Jurkat, Clone E6-1 (cell line): ENCODE results near the gene LSS.

Experiments
- DNase-seq: peaks from one replicate; pipeline ENCODE4 v3.0.0-alpha.2; 2011; ENCODE audit warnings: low read depth, low spot score
- H3K4me3 ChIP-seq: 2 replicates; pipeline ENCODE4 v1.5.1; 2011; ENCODE audit warnings: mild to moderate bottlenecking, low read length, control low read depth, moderate library complexity

The LSS gene

GRCh38 chr21:46159841-46160656 is 68.5 kb downstream of the LSS start:
- DNase-seq = no peak
- no peak overlapping the region for H3K4me3 ChIP-seq

DNA sequence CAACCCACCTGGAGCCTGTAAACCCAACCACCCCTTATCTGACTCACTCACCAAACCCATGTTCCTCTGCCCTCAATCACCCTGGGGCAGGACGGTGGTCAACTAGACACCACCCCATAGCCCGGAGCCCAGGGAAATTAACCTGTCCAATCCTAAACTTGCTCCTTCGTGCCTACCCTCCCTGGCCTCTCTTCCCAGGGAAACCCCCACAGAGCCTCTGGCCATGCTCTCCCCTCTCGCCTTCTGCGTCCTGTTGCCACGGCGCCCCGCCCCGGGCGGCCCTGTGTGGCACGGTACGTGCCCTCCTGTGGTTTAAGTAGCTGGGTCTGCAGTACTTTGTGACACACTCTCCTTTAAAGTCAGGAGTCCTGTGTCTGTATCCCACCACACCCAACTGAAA is 69.2 kb downstream of the LSS start:
- DNase-seq = no peak
- H3K4me3 ChIP-seq = no peak overlapping the region

GRCh38 chr21:46158666-46159300 is 69.8 kb downstream of the LSS start:
- H3K4me3 ChIP-seq = no peak overlapping the region
- no peak for DNase-seq

- no peak for DNase-seq
- H3K4me3 ChIP-seq = no peak overlapping the region
Measured at GRCh38 chr21:46157987-46158451, 70.6 kb downstream of the LSS start.

DNA sequence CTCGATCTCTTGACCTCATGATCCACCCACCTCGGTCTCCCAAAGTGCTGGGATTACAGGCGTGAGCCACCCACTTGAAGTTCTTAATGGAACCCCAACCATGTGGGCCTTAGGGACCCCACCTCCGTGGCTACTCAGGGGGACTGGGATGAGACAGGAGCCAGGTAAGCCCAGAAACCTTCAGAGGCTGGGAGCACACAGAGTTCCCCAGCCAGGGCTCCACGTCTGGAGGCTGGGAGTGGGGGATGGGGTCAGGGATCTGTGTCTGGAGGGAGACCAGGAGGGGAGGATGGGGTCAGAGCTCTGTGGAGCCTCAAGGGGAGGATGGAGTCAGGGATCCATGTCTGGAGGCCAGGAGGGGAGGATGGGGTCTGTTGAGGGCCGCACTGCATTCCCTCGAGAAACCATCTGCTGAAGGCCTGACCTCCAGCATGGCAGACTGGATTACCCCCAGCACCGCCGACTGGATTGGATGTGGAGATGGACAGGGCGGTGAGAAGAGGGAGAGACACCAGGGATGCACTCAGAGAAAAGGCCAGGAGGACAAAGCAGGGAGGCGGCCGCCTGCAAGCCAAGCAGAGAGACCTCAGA is 71.1 kb downstream of the LSS start:
- no peak for DNase-seq

DNA sequence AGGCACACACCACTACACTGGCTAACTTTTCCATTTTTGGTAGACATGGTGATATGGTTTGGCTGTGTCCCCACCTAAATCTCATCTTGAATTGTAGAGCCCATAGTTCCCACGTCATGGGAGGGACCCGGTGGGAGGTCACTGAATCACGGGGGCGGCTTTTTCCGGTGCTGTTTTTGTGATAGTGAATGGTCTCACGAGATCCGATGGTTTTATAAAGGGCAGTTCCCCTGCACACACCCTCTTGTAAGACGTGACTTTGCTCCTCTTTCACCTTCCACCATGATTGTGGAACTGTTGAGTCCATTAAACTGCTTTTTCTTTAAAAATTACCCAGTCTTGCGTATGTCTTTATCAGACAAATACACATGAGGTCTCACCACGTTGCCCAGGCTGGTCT is 71.9 kb downstream of the LSS start:
- DNase-seq = no peak
- no peak overlapping the region for H3K4me3 ChIP-seq

More for the DNA sequence above, 71.1 kb downstream of the LSS start:
- no peak overlapping the region for H3K4me3 ChIP-seq

DNA sequence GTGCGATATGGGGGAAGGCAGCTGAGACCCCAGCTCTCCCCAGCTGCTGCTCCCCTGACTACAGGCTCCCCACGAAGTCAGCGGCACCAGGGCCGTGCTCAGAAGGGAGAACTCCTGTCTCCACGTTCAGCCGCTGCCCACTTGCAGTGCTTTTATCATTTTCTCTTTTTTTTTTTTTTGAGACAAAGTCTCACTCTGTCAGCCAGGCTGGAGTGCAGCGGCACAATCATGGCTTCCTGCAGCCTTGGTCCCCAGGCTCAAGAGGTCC is 72.3 kb downstream of the LSS start:
- no peak for DNase-seq
- no peak overlapping the region for H3K4me3 ChIP-seq

DNA sequence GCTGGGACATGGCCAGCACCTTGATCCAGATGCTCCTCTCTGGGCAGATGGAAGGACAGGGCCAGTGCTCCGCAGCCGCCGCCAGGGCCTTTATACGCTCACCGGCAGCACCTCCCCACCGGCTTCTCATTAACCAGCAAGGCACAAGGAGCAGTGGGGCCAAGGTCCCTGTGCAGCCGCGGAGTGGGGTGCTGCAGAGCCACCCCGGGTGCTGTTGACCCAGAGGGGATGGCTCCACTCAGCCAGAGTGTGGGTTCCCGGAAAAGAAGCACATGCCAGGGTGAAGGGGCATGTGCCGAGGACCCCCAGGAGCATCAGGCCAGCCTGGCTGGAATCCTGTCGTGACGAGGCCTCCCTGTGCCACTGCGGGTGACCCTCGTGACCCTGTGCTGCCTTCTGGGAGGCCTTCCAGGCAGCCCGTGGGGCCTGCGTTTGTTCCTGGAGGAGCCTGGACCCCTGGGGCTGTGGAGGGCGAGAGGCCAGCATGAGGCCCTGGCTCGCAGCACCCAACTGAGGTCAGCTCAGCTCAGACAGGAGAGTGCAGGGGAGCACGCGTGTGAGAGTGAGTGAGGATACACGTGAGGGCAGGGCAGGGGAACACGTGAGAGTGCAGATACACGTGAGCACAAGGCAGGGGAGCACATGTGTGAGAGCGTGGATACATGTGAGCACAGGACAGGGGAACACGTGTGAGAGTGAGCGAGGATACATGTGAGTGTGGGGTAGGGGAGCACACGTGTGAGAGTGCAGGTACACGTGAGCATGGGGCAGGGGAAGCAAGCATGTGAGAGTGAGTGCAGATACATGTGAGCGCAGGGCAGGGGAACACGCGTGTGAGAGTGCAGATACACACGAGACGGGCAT is 72.8 kb downstream of the LSS start, which contains the start of gene FTCD:
Gene FTCD, minus strand, starts transcription at position 66 of the 864 bp plus-strand sequence. Its CDS starts 56 bp downstream, at position 10.
- no peak for DNase-seq

DNA sequence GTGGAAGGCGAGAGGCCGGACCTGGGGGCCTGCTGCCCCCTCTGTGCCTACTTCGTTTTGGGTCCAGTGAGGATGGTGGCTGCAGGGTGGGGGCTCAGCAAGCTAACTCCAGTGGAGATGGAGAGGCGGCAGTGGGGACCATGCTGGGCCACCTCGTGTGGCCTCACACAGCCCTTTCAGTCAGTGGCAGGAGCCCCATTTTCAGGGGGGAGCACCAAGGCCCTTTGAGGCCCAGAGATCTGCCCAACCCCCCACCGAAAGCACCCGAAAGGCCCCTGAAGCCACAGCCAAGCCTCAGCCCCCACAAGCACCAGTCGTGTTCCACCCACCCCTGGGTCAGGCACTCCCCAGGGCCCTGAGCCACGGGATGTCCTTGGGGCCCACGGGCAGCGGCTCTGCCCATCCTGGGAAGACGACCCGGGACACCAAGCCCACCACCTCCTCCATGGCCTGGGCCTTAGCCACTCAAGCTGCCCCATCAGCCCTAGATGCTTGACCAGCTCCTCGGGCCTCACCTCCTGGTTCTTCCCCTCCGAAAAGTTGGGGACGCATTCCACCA is 73.5 kb downstream of the LSS start:
- DNase-seq = no peak
- H3K4me3 ChIP-seq = no peak overlapping the region

More for the DNA sequence above, 72.8 kb downstream of the LSS start, which contains the start of gene FTCD:
- no peak within 1 kb of the TSS for H3K4me3 ChIP-seq

GRCh38 chr21:46154155-46154954 is 74.2 kb downstream of the LSS start:
- no peak for DNase-seq
- H3K4me3 ChIP-seq = no peak overlapping the region

GRCh38 chr21:46153247-46154154 is 75.1 kb downstream of the LSS start:
- no peak for DNase-seq
- no peak overlapping the region for H3K4me3 ChIP-seq

- no peak overlapping the region for H3K4me3 ChIP-seq
- no peak for DNase-seq
Measured at GRCh38 chr21:46152927-46153246, 75.7 kb downstream of the LSS start.

DNA sequence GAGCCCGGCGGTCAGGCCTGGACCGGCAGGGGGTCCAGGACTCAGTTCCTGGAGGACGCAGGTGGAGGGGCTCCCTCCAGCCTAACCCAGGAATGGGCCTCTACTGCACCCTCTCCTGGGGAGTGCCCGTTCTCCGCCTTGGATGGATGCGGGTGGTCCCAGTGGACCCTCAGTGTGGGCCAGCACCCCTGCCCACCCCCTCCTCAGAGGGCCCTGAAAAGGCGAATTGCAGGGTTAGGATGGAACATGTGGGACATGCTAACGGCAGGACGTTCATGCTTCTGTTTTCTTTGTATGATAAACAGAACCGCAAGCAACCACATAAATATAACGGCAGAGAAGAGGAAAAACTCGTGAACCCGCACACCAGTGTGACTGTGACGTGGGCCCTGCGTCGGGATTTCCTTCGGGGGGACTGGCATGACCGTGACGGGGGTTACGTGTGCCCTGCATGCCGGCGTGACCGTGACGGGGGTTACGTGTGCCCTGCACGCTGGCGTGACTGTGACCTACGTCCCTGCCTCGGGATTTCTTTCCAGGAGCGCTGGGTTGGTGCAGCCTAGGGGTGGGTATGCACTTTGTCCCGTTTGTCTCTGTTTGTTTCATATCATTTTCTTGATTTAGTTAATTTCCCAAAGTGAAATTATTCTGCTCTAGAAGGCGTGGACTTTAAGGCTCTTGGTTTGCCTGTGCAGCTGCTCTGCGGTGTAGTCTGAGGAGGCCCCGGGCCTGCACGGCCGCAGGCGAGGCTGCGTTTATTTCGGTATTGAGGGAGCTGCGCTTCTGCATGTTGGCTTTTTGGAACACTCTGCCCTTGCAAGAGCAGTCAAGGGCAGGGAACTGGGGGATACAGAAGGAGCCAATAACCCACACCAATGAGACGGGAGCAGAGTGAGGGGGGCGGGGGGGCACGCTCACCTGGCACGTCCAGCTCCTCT is 76.3 kb downstream of the LSS start:
- no peak for DNase-seq
- H3K4me3 ChIP-seq = no peak overlapping the region

DNA sequence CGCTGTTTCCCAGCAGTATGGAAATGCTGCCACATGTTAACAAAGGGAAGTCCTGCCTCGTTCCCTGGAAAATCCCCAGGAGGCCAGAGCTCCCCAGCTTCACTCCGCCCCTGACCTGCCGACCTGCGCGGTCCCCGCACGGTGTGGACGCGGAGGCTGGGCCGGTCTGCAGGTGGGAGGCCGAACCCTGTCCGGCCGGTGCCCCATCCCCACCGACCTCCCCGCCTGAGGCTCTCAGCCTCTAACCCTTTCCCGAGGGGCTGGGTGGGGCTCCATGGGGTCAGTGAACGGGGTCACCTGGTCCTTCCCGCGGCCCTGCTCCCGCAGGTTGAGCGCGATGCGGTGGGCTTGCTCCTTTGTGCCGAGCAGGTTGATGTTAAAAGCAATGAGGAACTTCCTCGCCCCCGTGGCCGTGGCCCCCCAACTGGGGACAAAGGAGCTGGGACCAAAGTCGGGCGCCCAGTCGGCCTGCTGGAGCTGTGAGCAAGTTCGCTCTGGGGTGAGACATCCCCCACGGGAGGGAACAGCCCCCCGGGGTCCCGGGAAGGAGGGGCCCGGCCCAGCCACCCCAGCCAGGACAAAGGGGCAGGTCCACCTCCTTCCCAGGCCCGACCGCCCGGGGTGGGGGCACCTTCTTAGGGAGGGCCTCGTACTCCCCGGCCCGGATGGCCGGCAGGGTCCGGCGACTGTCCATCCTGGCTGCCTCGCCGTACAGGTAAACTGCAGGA is 77.1 kb downstream of the LSS start:
- no peak for DNase-seq
- no peak overlapping the region for H3K4me3 ChIP-seq

DNA sequence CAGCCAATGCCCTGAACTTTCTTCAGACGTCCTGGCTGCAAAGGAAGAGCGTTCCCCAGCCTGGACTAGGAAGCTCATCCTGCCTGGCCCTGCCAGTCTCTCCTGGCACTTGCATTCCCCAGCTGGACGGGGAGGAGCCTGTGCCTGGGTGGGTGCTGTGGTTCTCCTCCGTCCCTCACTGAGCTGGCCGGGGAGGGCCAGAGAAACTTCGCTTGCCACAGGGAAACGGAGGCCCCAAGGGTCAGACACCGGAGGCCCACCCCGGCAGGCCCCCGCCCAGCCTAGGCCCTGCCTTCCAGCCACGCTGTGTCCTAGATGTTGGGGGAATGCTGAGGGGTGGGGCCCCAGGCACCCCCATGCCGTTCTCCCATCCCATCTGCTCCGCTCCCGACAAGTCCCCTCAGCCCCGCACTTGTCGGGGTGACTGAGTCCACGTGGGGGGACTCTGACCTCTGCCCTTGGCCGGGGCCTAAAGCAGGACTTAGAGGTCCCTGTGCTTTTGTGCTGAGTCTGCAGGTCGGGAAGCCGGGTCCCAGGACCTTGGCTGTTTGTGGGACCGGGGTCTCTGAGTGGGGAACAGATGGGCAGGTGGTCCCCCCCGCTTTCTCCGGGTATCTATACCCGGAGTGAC is 78.0 kb downstream of the LSS start:
- H3K4me3 ChIP-seq = no peak overlapping the region
- no peak for DNase-seq

- no peak for DNase-seq
- H3K4me3 ChIP-seq = no peak overlapping the region
Measured at GRCh38 chr21:46150073-46150472, 78.5 kb downstream of the LSS start.
